K562 (cell line): ENCODE data around the gene CEACAM18. TPM values are rescaled to one million over a fixed set of nuclear protein-coding genes. Genes with fewer than 3 reads are reported as not detected.

Source experiments
- BACH1 ChIP-seq: fragments of 200-800 bp; sonication (Bioruptor generic); IDR thresholded peaks from 2 replicates; pipeline ENCODE4 v1.6.1; 2016; ENCODE audit warnings: missing genetic modification characterization, missing compliant biosample characterization
- CBFB ChIP-seq: sonication (generic); formaldehyde crosslinking; IDR thresholded peaks from 2 replicates; pipeline ENCODE4 v1.4.0; 2020; ENCODE audit warnings: mild to moderate bottlenecking, missing genetic modification reagents
- CC2D1A ChIP-seq: fragments of 450-650 bp; IDR thresholded peaks from 2 replicates; pipeline ENCODE4 v1.6.1; 2017; ENCODE audit warnings: mild to moderate bottlenecking
- CREBBP ChIP-seq: IDR thresholded peaks from one replicate; pipeline ENCODE4 v1.6.1; 2012; ENCODE audit warnings: low read depth, mild to moderate bottlenecking, control low read depth, inconsistent platforms, low read length
- FIP1L1 ChIP-seq: fragments of 200-400 bp; formaldehyde crosslinking; IDR thresholded peaks from 2 replicates; pipeline ENCODE4 v1.6.1; 2018; ENCODE audit warnings: mild to moderate bottlenecking, low read depth, low read length; ENCODE audit not compliant: poor library complexity, severe bottlenecking
- GTF2A2 ChIP-seq: IDR thresholded peaks from 2 replicates; pipeline ENCODE4 v1.6.1; 2016; ENCODE audit warnings: mild to moderate bottlenecking, missing genetic modification characterization, missing compliant biosample characterization
- MYC ChIP-seq, 2 experiments: fragments of 250-450 bp in 1 of 2; sonication (Bioruptor Pico) in 1 of 2; IDR thresholded peaks; 2 replicates each; pipeline versions ENCODE4 v1.5.1 to v1.6.1; 2012 to 2021; ENCODE audit warnings: low read depth in 2 of 2, borderline replicate concordance in 1 of 2, improper control_type of control experiment in 1 of 2, low read length in 1 of 2, mild to moderate bottlenecking in 1 of 2, moderate library complexity in 1 of 2
- PML ChIP-seq: IDR thresholded peaks from 2 replicates; pipeline ENCODE4 v1.6.1; 2012; ENCODE audit warnings: low read length, inconsistent platforms
- RB1 ChIP-seq: fragments of 450-650 bp; IDR thresholded peaks from 2 replicates; pipeline ENCODE4 v1.6.1; 2017; ENCODE audit warnings: low read depth, mild to moderate bottlenecking
- SMARCB1 ChIP-seq: IDR thresholded peaks from 2 replicates; pipeline ENCODE4 v1.6.1; 2011; ENCODE audit warnings: improper control_type of control experiment, low read depth; ENCODE audit not compliant: insufficient read length
- TCF3 ChIP-seq: sonication (generic); formaldehyde crosslinking; IDR thresholded peaks from 2 replicates; pipeline ENCODE4 v1.4.0; 2020; ENCODE audit warnings: mild to moderate bottlenecking, missing genetic modification reagents
- TEAD1 ChIP-seq, 2 experiments: fragments of 450-650 bp in 1 of 2; sonication (generic) in 1 of 2; formaldehyde crosslinking; IDR thresholded peaks; 2 replicates each; pipeline versions ENCODE4 v1.4.0 to v1.8.0; 2020 to 2022; ENCODE audit warnings: mild to moderate bottlenecking in 2 of 2, missing genetic modification reagents in 1 of 2
- ZC3H8 ChIP-seq: fragments of 450-650 bp; IDR thresholded peaks from 2 replicates; pipeline ENCODE4 v1.6.1; 2017
- ZNF212 ChIP-seq: fragments of 450-650 bp; formaldehyde crosslinking; IDR thresholded peaks from 2 replicates; pipeline ENCODE4 v1.4.0; 2020; ENCODE audit warnings: mild to moderate bottlenecking
- ZNF3 ChIP-seq: fragments of 250-450 bp; sonication (Bioruptor Pico); IDR thresholded peaks from 2 replicates; pipeline ENCODE4 v1.5.0; 2021; ENCODE audit warnings: mild to moderate bottlenecking, moderate library complexity
- ZNF583 ChIP-seq: fragments of 250-450 bp; sonication (Bioruptor Pico); IDR thresholded peaks from 2 replicates; pipeline ENCODE4 v1.4.0; 2020
- polyA plus RNA-seq, 8 experiments: library from polyadenylated mRNA; depleted of rRNA in 4 of 8; stranded (reverse) in 5 of 8; unstranded in 3 of 8; fragments of >200 nt; fragmentation: Nextera tagmentation in 2 of 8; fragmentation: Illumina TruSeq in 1 of 8; extraction: Ambion mirVana in 2 of 8; extraction: Trizol in 1 of 8; gene quantifications; 2 replicates each; pipeline versions ENCODE4 v1.2.1 to v1.2.3, GENCODE V29; 2011 to 2014; ENCODE audit warnings: inconsistent platforms in 1 of 8, missing spikeins in 1 of 8
- total RNA-seq, 7 experiments: library from RNA; depleted of rRNA in 6 of 7; stranded (reverse); fragments of >200 nt in 6 of 7; fragmentation: Illumina TruSeq in 2 of 7; extraction: Trizol in 2 of 7; gene quantifications; 2 replicates each; pipeline versions ENCODE4 v1.2.1 to v1.2.3, GENCODE V29; 2011 to 2021; ENCODE audit warnings: low replicate concordance in 1 of 7
- TF ChIP-seq, protein P1 (sequence below): fragments of 250-450 bp; sonication (Bioruptor Pico); IDR thresholded peaks from 2 replicates; pipeline ENCODE4 v1.4.0; 2020; ENCODE audit warnings: borderline replicate concordance
- TF ChIP-seq, protein P2 (sequence below): fragments of 250-450 bp; sonication (Bioruptor Pico); IDR thresholded peaks from 2 replicates; pipeline ENCODE4 v1.8.0; 2022; ENCODE audit warnings: moderate library complexity, mild to moderate bottlenecking, inconsistent platforms
- TF ChIP-seq, protein P3 (sequence below): sonication (generic); formaldehyde crosslinking; IDR thresholded peaks from 2 replicates; pipeline ENCODE4 v1.8.0; 2023; ENCODE audit warnings: mild to moderate bottlenecking, missing genetic modification reagents
- TF ChIP-seq, protein P4 (sequence below): fragments of 250-450 bp; sonication (Bioruptor Pico); IDR thresholded peaks from 2 replicates; pipeline ENCODE4 v1.8.0; 2021; ENCODE audit warnings: borderline replicate concordance, mild to moderate bottlenecking, moderate library complexity; ENCODE audit not compliant: poor library complexity, severe bottlenecking
- TF ChIP-seq, protein P5 (sequence below): fragments of 250-450 bp; sonication (Bioruptor Pico); IDR thresholded peaks from 2 replicates; pipeline ENCODE4 v1.6.1; 2021; ENCODE audit warnings: mild to moderate bottlenecking

CEACAM18 gene
- total and polyA plus RNA-seq, 9 of the 15 experiments (the other 6 are each of a cell fraction or from before 2014, with no cell fraction given), result 0.08 to 0.24 (median 0.15) TPM; not detected in 3

DNA sequence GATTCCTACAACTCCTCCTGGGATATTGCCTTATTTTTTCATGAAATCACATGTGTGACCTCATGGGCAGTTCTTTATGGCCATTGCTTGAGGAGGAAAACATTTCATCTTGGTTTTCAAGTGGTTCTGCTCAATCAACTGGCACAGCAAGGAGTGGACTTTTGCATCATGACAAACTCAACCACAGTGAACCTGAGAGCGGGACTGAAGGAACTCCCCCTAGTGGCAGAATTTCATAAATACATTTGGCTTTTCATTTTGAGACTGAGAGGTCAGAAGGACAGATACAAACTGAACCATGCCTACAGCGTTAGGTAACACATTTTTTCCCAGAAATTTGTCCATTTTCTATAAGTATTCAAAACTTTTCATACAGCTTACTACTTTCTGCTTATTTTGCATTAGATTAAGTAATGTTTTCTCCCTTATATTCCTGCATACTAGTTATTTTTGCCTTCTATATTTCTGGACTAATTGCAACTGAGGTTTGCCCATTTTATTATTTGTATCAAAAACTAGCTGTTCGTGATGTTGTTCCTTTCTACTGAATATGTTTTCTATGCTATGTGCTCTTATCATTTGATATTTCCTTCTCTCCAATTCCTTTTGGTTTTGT is 36.6 kb downstream of the CEACAM18 start (continued):
- TF ChIP-seq, protein P1, sequence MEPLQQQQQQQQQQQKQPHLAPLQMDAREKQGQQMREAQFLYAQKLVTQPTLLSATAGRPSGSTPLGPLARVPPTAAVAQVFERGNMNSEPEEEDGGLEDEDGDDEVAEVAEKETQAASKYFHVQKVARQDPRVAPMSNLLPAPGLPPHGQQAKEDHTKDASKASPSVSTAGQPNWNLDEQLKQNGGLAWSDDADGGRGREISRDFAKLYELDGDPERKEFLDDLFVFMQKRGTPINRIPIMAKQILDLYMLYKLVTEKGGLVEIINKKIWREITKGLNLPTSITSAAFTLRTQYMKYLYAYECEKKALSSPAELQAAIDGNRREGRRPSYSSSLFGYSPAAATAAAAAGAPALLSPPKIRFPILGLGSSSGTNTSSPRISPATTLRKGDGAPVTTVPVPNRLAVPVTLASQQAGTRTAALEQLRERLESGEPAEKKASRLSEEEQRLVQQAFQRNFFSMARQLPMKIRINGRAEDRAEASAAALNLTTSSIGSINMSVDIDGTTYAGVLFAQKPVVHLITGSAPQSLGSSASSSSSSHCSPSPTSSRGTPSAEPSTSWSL (CRISPR knock-in tag), result no peak
- TF ChIP-seq SMARCB1 (no peak), RB1 (no peak), CREBBP (no peak), ZNF583 (CRISPR knock-in tag) (no peak), MYC (IDR thresholded peaks at IDR 0.05; ENCODE audit: low read depth, low read length) (0 out of 2 replicates have a peak, but pooled peaks have one; percentile 14), MYC (CRISPR knock-in tag; IDR thresholded peaks at IDR 0.05; ENCODE audit: borderline replicate concordance, low read depth) (no peak), BACH1 (tag) (no peak), CC2D1A (0 out of 2 replicates have a peak, but pooled peaks have one; percentile 37), TCF3 (CRISPR knock-in tag) (peak; percentile 20; the same call in 1 of the 2 replicates), FIP1L1 (no peak), TEAD1 (CRISPR knock-in tag; IDR thresholded peaks at IDR 0.05) (peak in 1 of 2 experiments; percentile 71; a peak in 1 of 4 replicates), ZNF3 (CRISPR knock-in tag) (no peak), ZNF212 (CRISPR knock-in tag) (no peak), CBFB (CRISPR knock-in tag) (no peak), PML (no peak), ZC3H8 (no peak), GTF2A2 (tag) (no peak)
- TF ChIP-seq, protein P2, sequence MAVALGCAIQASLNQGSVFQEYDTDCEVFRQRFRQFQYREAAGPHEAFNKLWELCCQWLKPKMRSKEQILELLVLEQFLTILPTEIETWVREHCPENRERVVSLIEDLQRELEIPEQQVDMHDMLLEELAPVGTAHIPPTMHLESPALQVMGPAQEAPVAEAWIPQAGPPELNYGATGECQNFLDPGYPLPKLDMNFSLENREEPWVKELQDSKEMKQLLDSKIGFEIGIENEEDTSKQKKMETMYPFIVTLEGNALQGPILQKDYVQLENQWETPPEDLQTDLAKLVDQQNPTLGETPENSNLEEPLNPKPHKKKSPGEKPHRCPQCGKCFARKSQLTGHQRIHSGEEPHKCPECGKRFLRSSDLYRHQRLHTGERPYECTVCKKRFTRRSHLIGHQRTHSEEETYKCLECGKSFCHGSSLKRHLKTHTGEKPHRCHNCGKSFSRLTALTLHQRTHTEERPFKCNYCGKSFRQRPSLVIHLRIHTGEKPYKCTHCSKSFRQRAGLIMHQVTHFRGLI (CRISPR knock-in tag), result no peak
- TF ChIP-seq, protein P3, sequence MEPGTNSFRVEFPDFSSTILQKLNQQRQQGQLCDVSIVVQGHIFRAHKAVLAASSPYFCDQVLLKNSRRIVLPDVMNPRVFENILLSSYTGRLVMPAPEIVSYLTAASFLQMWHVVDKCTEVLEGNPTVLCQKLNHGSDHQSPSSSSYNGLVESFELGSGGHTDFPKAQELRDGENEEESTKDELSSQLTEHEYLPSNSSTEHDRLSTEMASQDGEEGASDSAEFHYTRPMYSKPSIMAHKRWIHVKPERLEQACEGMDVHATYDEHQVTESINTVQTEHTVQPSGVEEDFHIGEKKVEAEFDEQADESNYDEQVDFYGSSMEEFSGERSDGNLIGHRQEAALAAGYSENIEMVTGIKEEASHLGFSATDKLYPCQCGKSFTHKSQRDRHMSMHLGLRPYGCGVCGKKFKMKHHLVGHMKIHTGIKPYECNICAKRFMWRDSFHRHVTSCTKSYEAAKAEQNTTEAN (CRISPR knock-in tag), result no peak
- TF ChIP-seq, protein P4, sequence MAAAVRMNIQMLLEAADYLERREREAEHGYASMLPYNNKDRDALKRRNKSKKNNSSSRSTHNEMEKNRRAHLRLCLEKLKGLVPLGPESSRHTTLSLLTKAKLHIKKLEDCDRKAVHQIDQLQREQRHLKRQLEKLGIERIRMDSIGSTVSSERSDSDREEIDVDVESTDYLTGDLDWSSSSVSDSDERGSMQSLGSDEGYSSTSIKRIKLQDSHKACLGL, result no peak
- TF ChIP-seq, protein P5, sequence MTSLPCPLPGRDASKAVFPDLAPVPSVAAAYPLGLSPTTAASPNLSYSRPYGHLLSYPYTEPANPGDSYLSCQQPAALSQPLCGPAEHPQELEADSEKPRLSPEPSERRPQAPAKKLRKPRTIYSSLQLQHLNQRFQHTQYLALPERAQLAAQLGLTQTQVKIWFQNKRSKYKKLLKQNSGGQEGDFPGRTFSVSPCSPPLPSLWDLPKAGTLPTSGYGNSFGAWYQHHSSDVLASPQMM (CRISPR knock-in tag), result no peak
